GM12892 (cell line): ENCODE results near the gene STIMATE.

Experiments
- DNase-seq: peaks from one replicate; pipeline ENCODE4 v3.0.0; 2011; ENCODE audit not compliant: insufficient read length
- FAIRE-seq: peaks from 2 replicates; lab custom pipeline; 2011; peaks lifted over from hg19 to GRCh38; lab: Jason Lieb, UNC
- POLR2A ChIP-seq: IDR thresholded peaks from 2 replicates; pipeline ENCODE4 v1.6.1; 2011; ENCODE audit warnings: low read depth, low read length, control low read depth
- POLR2AphosphoS5 ChIP-seq: IDR thresholded peaks from 2 replicates; pipeline ENCODE4 v1.6.1; 2011; ENCODE audit warnings: low read depth, low read length, control low read depth
- TAF1 ChIP-seq: IDR thresholded peaks from 2 replicates; pipeline ENCODE4 v1.6.1; 2011; ENCODE audit warnings: low read depth, mild to moderate bottlenecking, control low read depth, low read length, borderline replicate concordance

STIMATE gene

DNA sequence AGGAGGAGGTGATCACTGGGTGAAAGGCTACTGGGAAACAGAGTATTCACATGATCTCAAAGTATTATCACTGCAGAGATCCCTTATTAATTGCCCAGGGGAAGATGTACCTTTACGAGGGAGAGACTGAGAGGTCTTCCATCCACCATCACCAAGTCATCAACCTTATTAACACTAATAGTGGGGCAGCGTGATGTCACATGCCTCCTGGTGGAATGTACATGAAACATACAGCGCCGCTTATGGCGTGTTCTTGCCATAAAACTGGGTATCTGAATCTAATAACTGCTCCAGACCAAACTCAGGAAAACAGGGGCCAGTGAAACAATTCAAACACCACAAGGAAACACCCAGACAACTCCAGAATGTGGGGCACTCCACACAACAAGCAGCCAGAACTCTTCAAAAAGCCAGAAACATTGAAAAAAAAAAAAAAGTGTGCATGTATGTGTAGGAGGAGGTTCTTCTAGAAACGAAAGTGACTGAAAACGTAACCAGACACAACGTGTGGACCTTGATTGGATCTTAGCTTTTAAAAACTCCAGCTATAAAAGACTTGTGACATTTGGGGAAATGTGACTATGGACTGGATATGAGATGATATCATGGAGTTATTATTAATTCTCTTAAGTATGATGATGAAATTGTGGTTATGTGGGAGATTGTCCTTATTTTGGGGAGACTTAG lies 4.6 kb downstream of the STIMATE start:
- TF ChIP-seq POLR2AphosphoS5 = no peak
- no peak for TF ChIP-seq TAF1
- TF ChIP-seq POLR2A = no peak
- no peak for DNase-seq
- FAIRE-seq = peak; percentile 80

DNA sequence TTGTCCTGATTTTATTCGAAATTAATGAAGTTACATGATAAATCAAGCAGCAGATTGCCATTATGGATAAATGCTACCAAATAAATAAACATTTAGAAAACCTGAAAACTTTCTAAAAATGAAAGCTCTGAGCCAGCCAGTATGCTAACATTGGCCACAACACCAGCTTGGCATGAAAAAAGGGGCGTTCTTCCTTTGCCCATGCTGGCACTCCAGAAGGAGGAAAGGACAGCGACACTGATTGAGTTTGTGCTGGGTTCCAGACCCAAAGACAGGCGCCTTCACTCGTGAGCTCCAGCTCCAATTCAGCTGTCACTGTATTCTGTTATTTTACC lies 5.1 kb downstream of the STIMATE start:
- FAIRE-seq (peak; percentile 17), DNase-seq (no peak)
- TF ChIP-seq POLR2A (no peak), POLR2AphosphoS5 (no peak), TAF1 (no peak)

DNA sequence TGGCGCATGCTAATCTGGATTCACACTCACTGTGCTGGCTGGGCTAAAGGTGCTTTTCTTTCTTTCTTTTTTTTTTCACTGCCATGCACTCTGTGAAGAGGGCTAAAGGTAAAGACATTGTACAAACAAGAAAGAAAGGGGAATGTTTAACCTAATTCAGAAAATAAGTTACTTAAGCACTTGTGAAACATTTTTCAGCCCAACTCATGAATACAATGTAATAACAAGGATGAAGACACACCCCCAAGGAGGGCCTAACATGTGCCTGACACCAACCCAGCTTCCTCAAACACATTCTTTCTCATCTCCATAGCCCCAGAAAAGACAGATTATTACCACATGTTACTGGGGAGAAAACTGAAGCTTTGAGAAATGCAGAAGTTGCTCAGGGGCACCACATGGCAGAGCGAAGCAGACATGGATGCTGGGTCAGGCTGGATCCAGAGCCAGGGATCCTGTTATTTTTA lies 5.7 kb downstream of the STIMATE start:
- TF ChIP-seq POLR2A = no peak
- no peak for DNase-seq
- peak; percentile 58 for FAIRE-seq

DNA sequence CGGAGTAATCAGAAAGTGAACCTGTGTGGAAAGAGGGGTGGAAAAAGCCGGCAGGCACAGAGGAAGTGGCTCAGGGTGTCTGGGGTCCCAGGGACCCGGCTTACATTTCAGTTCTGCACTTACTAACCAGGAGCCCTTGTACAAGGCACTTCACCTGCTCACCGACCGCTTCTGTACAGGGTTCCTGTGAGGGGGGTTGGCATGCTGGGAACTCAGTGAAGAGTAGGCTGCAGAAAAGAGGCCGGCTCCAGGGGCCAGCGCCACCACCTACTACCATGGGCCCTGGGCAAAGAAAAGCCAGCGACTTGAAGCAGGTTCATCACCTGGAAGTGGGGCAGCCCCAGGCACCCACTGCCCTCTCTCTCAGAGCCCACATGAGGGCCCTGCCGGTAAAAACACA lies 6.2 kb downstream of the STIMATE start:
- no peak for DNase-seq
- no peak for TF ChIP-seq TAF1
- no peak for TF ChIP-seq POLR2AphosphoS5
- no peak for TF ChIP-seq POLR2A
- no peak for FAIRE-seq

DNA sequence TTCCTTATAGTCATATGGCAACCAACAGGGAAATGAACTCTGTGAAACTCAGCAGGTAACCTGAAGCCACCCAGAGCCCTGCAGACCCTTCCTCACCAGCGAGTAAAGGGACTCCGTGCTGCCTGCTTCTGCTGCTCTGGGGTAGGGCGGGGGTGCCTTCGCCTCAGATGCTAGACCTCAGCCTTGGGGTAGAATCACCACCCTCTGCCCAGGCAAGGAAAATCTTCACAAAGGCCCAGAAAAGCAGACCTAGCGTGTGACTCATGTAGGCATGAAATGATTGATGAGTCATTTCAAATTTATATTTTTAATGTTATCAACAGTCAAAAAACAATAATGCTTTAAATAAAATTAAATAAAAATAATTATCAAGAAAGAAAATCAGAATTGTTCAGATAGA lies 6.6 kb downstream of the STIMATE start:
- FAIRE-seq = no peak
- no peak for DNase-seq
- TF ChIP-seq POLR2AphosphoS5 (no peak), POLR2A (no peak), TAF1 (no peak)

DNA sequence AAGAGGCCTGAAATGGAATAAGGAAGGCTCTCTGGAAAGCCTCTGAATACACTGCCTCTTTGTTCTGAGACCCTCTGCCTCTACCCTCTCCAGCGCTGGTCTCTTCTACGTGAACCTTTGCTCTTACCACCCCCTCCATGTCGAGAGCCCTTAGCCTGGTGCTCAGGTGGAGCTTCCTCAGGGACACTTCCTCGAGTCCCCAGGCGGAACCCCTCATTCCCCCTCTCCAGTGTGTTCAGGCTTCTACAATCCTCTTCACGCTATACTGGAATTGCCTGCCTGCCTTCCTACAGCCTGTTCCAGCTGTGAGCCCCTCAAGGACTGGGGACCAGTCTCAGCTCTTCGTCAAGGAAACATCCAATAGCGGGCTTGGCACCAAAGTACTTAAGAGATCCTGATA lies 7.4 kb downstream of the STIMATE start:
- DNase-seq (no peak), FAIRE-seq (no peak)

GRCh38 chr3:52887166-52887565 lies 10.2 kb downstream of the STIMATE start:
- DNase-seq (no peak), FAIRE-seq (no peak)
- TF ChIP-seq POLR2A = no peak

More for the DNA sequence above, 7.4 kb downstream of the STIMATE start:
- TF ChIP-seq POLR2A (no peak), POLR2AphosphoS5 (no peak), TAF1 (no peak)

DNA sequence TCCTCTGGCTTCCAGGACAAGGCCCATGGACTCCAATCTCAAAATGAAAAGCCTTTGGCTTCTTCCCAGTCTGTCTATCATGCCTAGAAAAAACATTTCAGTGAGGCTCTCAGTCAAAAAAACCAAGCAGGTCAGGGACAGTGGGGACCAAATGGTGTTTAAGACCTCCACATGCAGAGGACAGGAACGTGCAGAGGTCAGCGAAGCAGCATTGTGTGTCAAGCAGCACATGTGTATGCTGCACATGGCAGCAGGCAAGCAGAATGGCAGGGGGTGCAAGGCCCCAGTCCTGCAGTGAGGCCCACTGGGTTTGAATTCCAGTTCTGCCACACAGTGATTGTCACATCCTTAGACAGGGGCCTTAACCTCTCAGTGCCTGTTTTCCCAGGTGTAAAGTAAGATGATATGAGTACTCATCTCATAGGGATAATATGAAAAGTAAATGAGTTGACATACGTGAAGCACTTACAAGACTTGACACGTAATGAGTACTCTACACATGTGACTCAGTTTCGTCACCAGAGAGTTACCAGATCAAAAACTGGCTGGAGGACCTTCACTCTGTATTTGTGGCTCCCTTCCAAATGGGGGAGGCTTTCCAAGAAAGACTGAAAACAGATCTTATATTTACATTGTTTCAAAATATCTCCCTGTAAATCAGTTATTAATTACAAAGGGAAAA lies 11.2 kb downstream of the STIMATE start:
- FAIRE-seq (no peak), DNase-seq (no peak)
- TF ChIP-seq TAF1 (no peak), POLR2AphosphoS5 (no peak), POLR2A (no peak)

GRCh38 chr3:52882377-52882776 lies 15.0 kb downstream of the STIMATE start:
- TF ChIP-seq POLR2A (no peak), POLR2AphosphoS5 (no peak), TAF1 (no peak)
- FAIRE-seq = no peak

GRCh38 chr3:52881871-52882270 lies 15.5 kb downstream of the STIMATE start:
- FAIRE-seq = no peak
- no peak for DNase-seq
- TF ChIP-seq POLR2AphosphoS5 = no peak
- no peak for TF ChIP-seq TAF1
- TF ChIP-seq POLR2A = no peak

More at GRCh38 chr3:52882377-52882776, 15.0 kb downstream of the STIMATE start:
- no peak for DNase-seq

GRCh38 chr3:52880474-52880873 lies 16.9 kb downstream of the STIMATE start:
- FAIRE-seq (peak; percentile 93), DNase-seq (no peak)
- no peak for TF ChIP-seq POLR2AphosphoS5
- TF ChIP-seq TAF1 = no peak
- no peak for TF ChIP-seq POLR2A

- TF ChIP-seq POLR2A = no peak
- no peak for TF ChIP-seq TAF1
- no peak for TF ChIP-seq POLR2AphosphoS5
- FAIRE-seq = peak; percentile 85
These were observed 17.3 kb downstream of the STIMATE start for GRCh38 chr3:52880047-52880446.

GRCh38 chr3:52879581-52879980 lies 17.8 kb downstream of the STIMATE start:
- FAIRE-seq = no peak
- no peak for DNase-seq
- TF ChIP-seq TAF1 (no peak), POLR2AphosphoS5 (no peak), POLR2A (no peak)

More at GRCh38 chr3:52880047-52880446, 17.3 kb downstream of the STIMATE start:
- no peak for DNase-seq
